H1 (cell line): ENCODE results near the gene NAA16. TPM values are rescaled to one million over a fixed set of nuclear protein-coding genes. Genes with fewer than 3 reads are reported as not detected.

Source experiments
- CTCF ChIA-PET: fragments of 300-600 bp; sonication (Branson Sonifier 250); formaldehyde crosslinking; loops from one replicate; lab custom pipeline; 2021; ENCODE audit not compliant: partially characterized antibody; lab: Charles Lee
- POLR2A ChIA-PET: fragments of 300-600 bp; sonication (Branson Sonifier 250); formaldehyde crosslinking; loops from one replicate; lab custom pipeline; 2021; ENCODE audit warnings: inconsistent platforms; ENCODE audit not compliant: partially characterized antibody; lab: Charles Lee
- DNase-seq, 2 experiments: peaks; one replicate each; pipeline versions ENCODE4 v3.0.0 to v3.0.0-alpha.2; 2010 to 2022; ENCODE audit warnings: low spot score in 2 of 2, low read depth in 1 of 2, mixed read lengths in 1 of 2
- FAIRE-seq: peaks from 2 replicates; lab custom pipeline; 2011; peaks lifted over from hg19 to GRCh38; lab: Jason Lieb, UNC
- H2AFZ ChIP-seq: 2 replicates; pipeline ENCODE4 v1.8.1; 2012; ENCODE audit warnings: low read length, inconsistent platforms
- H2AK5ac ChIP-seq: 2 replicates; pipeline ENCODE4 v1.6.1; 2013; ENCODE audit warnings: low read depth, low read length
- H2BK120ac ChIP-seq: replicated peaks from 2 replicates; pipeline ENCODE3; 2013; ENCODE audit warnings: low read depth, low read length, inconsistent platforms
- H2BK12ac ChIP-seq: 2 replicates; pipeline ENCODE4 v1.6.1; 2013; ENCODE audit warnings: low read depth, low read length
- H2BK15ac ChIP-seq: 2 replicates; pipeline ENCODE4 v1.6.1; 2013; ENCODE audit warnings: low read length
- H2BK20ac ChIP-seq: 2 replicates; pipeline ENCODE4 v1.6.1; 2013; ENCODE audit warnings: low read length
- H2BK5ac ChIP-seq: 2 replicates; pipeline ENCODE4 v1.6.1; 2013; ENCODE audit warnings: low read depth, low read length
- H3K14ac ChIP-seq: 2 replicates; pipeline ENCODE4 v1.6.1; 2013; ENCODE audit warnings: inconsistent platforms; ENCODE audit not compliant: insufficient read length
- H3K18ac ChIP-seq: 2 replicates; pipeline ENCODE4 v1.6.1; 2013; ENCODE audit warnings: low read length; ENCODE audit errors: extremely low read depth
- H3K23ac ChIP-seq: 2 replicates; pipeline ENCODE4 v1.6.1; 2013; ENCODE audit warnings: inconsistent platforms; ENCODE audit not compliant: insufficient read length
- H3K23me2 ChIP-seq: 2 replicates; pipeline ENCODE4 v1.6.1; 2013; ENCODE audit warnings: low read depth, low read length
- H3K27ac ChIP-seq: 2 replicates; pipeline ENCODE4 v1.6.1; 2011; ENCODE audit warnings: low read depth, low read length, inconsistent platforms
- H3K27me3 ChIP-seq, 4 experiments: replicated peaks in 1 of 4; 1 replicate in 1 of 4; 2 replicates in 3 of 4; pipeline versions ENCODE4 v1.6.1 to v1.8.1; 2011 to 2013; ENCODE audit warnings: low read length in 3 of 4, mild to moderate bottlenecking in 3 of 4, inconsistent platforms in 2 of 4, mixed read lengths in 2 of 4, moderate library complexity in 1 of 4; ENCODE audit not compliant: control insufficient read depth in 3 of 4, insufficient read depth in 3 of 4; ENCODE audit errors: extremely low read depth in 1 of 4
- H3K36me3 ChIP-seq, 4 experiments: 2 replicates each; pipeline versions ENCODE4 v1.6.1 to v1.8.1; 2011 to 2013; ENCODE audit warnings: mild to moderate bottlenecking in 4 of 4, low read length in 3 of 4, moderate library complexity in 2 of 4, control low read depth in 1 of 4, inconsistent platforms in 1 of 4; ENCODE audit not compliant: insufficient read depth in 4 of 4, control insufficient read depth in 2 of 4
- H3K4ac ChIP-seq: replicated peaks from 2 replicates; pipeline ENCODE3; 2013; ENCODE audit warnings: low read length, low read depth, mixed read lengths, inconsistent platforms; ENCODE audit not compliant: insufficient read length
- H3K4me1 ChIP-seq, 4 experiments: replicated peaks in 1 of 4; 1 replicate in 1 of 4; 2 replicates in 3 of 4; pipeline versions ENCODE4 v1.6.1 to v1.8.1; 2011 to 2013; ENCODE audit warnings: low read length in 3 of 4, inconsistent platforms in 2 of 4, mixed read lengths in 1 of 4; ENCODE audit not compliant: insufficient read depth in 4 of 4, control insufficient read depth in 3 of 4
- H3K4me2 ChIP-seq, 2 experiments: 2 replicates each; pipeline versions ENCODE4 v1.6.1 to v1.8.1; 2011 to 2013; ENCODE audit warnings: low read depth in 2 of 2, low read length in 2 of 2, control low read depth in 1 of 2, inconsistent platforms in 1 of 2, mild to moderate bottlenecking in 1 of 2; ENCODE audit not compliant: insufficient read depth in 1 of 2
- H3K4me3 ChIP-seq, 4 experiments: fragments of 200-600, 300-600 bp in 1 of 4; sonication (generic), shearing (Covaris generic), sonication (Bioruptor Twin) in 1 of 4; 2 replicates each; pipeline versions ENCODE4 v1.5.1 to v1.8.1; 2011 to 2016; ENCODE audit warnings: low read length in 4 of 4, low read depth in 3 of 4, control low read depth in 2 of 4, inconsistent platforms in 2 of 4, mild to moderate bottlenecking in 2 of 4, mixed read lengths in 1 of 4, moderate library complexity in 1 of 4; ENCODE audit not compliant: insufficient read depth in 2 of 4; ENCODE audit errors: extremely low read depth in 1 of 4
- H3K56ac ChIP-seq: replicated peaks from 2 replicates; pipeline ENCODE3; 2013; ENCODE audit warnings: low read depth, mild to moderate bottlenecking, mixed read lengths, low read length, inconsistent platforms; ENCODE audit not compliant: insufficient read length
- H3K79me1 ChIP-seq: 2 replicates; pipeline ENCODE4 v1.6.1; 2013; ENCODE audit warnings: low read depth, low read length, control low read depth
- H3K79me2 ChIP-seq, 2 experiments: 2 replicates each; pipeline versions ENCODE4 v1.6.1 to v1.8.1; 2012 to 2013; ENCODE audit warnings: low read length in 2 of 2, mild to moderate bottlenecking in 2 of 2, inconsistent platforms in 1 of 2; ENCODE audit not compliant: insufficient read depth in 2 of 2, control insufficient read depth in 1 of 2
- H3K9ac ChIP-seq, 4 experiments: replicated peaks in 1 of 4; 1 replicate in 1 of 4; 2 replicates in 3 of 4; pipeline versions ENCODE4 v1.6.1 to v1.8.1; 2011 to 2013; ENCODE audit warnings: low read depth in 3 of 4, low read length in 3 of 4, control low read depth in 2 of 4, mild to moderate bottlenecking in 2 of 4, moderate library complexity in 2 of 4, inconsistent platforms in 1 of 4; ENCODE audit errors: extremely low read depth in 1 of 4
- H3K9me3 ChIP-seq, 2 experiments: 2 replicates each; pipeline versions ENCODE4 v1.6.1 to v1.8.1; 2012 to 2013; ENCODE audit warnings: mild to moderate bottlenecking in 2 of 2, moderate library complexity in 2 of 2, control low read depth in 1 of 2, inconsistent platforms in 1 of 2, low read depth in 1 of 2, low read length in 1 of 2, mixed read lengths in 1 of 2; ENCODE audit not compliant: insufficient read depth in 2 of 2
- H4K20me1 ChIP-seq, 2 experiments: replicated peaks in 1 of 2; 2 replicates each; pipeline versions ENCODE3 to v1.8.1; 2011 to 2013; ENCODE audit warnings: inconsistent platforms in 2 of 2, low read length in 2 of 2, mild to moderate bottlenecking in 1 of 2; ENCODE audit not compliant: insufficient read depth in 2 of 2, control insufficient read depth in 1 of 2
- H4K5ac ChIP-seq: 2 replicates; pipeline ENCODE4 v1.6.1; 2013; ENCODE audit warnings: low read length, low read depth, mixed read lengths, inconsistent platforms; ENCODE audit not compliant: insufficient read length
- H4K8ac ChIP-seq: 2 replicates; pipeline ENCODE4 v1.8.0; 2013; ENCODE audit warnings: mild to moderate bottlenecking, moderate library complexity, low read length, inconsistent platforms; ENCODE audit not compliant: insufficient read depth; ENCODE audit errors: extremely low read depth
- H4K91ac ChIP-seq: replicated peaks from 2 replicates; pipeline ENCODE3; 2013; ENCODE audit warnings: low read length, mixed read lengths, inconsistent platforms; ENCODE audit not compliant: insufficient read length
- CBX5 ChIP-seq: fragments of 300-800, 300-1000 bp; sonication (generic); IDR thresholded peaks from 2 replicates; pipeline ENCODE4 v1.7.1; 2016; ENCODE audit warnings: antibody characterized with exemption, low read length, low read depth
- EZH2 ChIP-seq: fragments of 200-600 bp; sonication (generic); IDR thresholded peaks from 2 replicates; pipeline ENCODE4 v1.7.1; 2012; ENCODE audit warnings: low read depth, mild to moderate bottlenecking, moderate library complexity, low read length, inconsistent platforms; ENCODE audit not compliant: severe bottlenecking
- KDM1A ChIP-seq: fragments of 200-600, 300-600 bp; sonication (generic); IDR thresholded peaks from 2 replicates; pipeline ENCODE4 v1.7.1; 2016; ENCODE audit warnings: mild to moderate bottlenecking, low read length, borderline replicate concordance
- SAP30 ChIP-seq: fragments of 300-600 bp; sonication (generic); IDR thresholded peaks from 2 replicates; pipeline ENCODE4 v1.7.1; 2012; ENCODE audit warnings: low read length, moderate library complexity, mild to moderate bottlenecking, inconsistent platforms; ENCODE audit not compliant: insufficient read depth, insufficient replicate concordance
- WGBS, 2 experiments: shearing (Covaris generic) in 1 of 2; methylation state at CpG; one replicate each; pipeline versions ENCODE4 v1.1.6 to v1.1.7; 2013 to 2015; ENCODE audit warnings: low lambda C conversion rate in 2 of 2, mixed read lengths in 2 of 2, inconsistent platforms in 1 of 2, low coverage in 1 of 2, missing lambda C conversion rate in 1 of 2; ENCODE audit not compliant: insufficient replicate concordance in 2 of 2, insufficient coverage in 1 of 2, insufficient read length in 1 of 2; ENCODE audit errors: extremely low coverage in 1 of 2, missing lambda C conversion rate in 1 of 2; 5-methylcytosine and 5-hydroxymethylcytosine counted together
- polyA plus RNA-seq, 7 experiments: library from polyadenylated mRNA; depleted of rRNA in 3 of 7; stranded (reverse) in 5 of 7; unstranded in 2 of 7; fragments of >200 nt in 5 of 7; fragments of 200-250 nt in 2 of 7; gene quantifications; 1 replicate in 5 of 7; 2 replicates in 1 of 7; 4 replicates in 1 of 7; pipeline versions ENCODE4 v1.2.1 to v1.2.3, GENCODE V29; 2011 to 2013; ENCODE audit warnings: missing spikeins in 2 of 7, mixed read lengths in 2 of 7
- total RNA-seq: library from RNA; stranded (reverse); fragmentation: NEBNext Ultra II Directional; extraction: Animal tissue kit (Norgen Biotek cat#: 25700); gene quantifications from 2 replicates; pipeline ENCODE4 v1.2.1, GENCODE V29; 2021

Gene NAA16
- total and polyA plus RNA-seq, 2 of the 8 experiments (the other 6 are each of a cell fraction or from before 2014, with no cell fraction given), result 11.4 to 40.0 TPM

- Histone ChIP-seq H3K4ac (no peak overlapping the region), H3K18ac (no peak overlapping the region), H4K20me1 (no peaks in the 10 kb centered on the region), H3K23me2 (no peaks in the 10 kb centered on the region), H3K4me2 (no peak overlapping the region), H3K4me1 (no peaks in the 10 kb centered on the region), H4K8ac (no peak overlapping the region), H3K27ac (no peak overlapping the region), H4K91ac (no peak overlapping the region)
- FAIRE-seq, result no peak
- DNase-seq, result no peak
- ChIA-PET CTCF (interaction anchor here (0.7 to 1.5 kb wide), 5 partner anchors 8 to 230 kb away, joined by 3 to 6 read pairs (median 4); no protein-coding TSS in a partner anchor), POLR2A (no interaction called here)
- TF ChIP-seq SAP30 (no peak), EZH2 (no peak), KDM1A (no peak), CBX5 (no peak)
- TF ChIP-seq, all 59 proteins: peak for 0
- Histone ChIP-seq H4K5ac (no peak overlapping the region), H3K14ac (no peak overlapping the region), H2BK15ac (no peak overlapping the region), H3K36me3 (no peaks in the 10 kb centered on the region), H3K9ac (no peak overlapping the region), H3K56ac (no peak overlapping the region), H2BK120ac (no peak overlapping the region), H2AK5ac (no peak overlapping the region), H3K79me1 (no peaks in the 10 kb centered on the region), H2BK12ac (no peak overlapping the region), H3K79me2 (no peaks in the 10 kb centered on the region), H3K4me3 (no peak overlapping the region), H2BK20ac (no peak overlapping the region), H2AFZ (no peak overlapping the region; the same call in 1 of the 2 replicates), H3K9me3 (no peaks in the 10 kb centered on the region), H2BK5ac (no peak overlapping the region), H3K27me3 (no peaks in the 10 kb centered on the region), H3K23ac (no peak overlapping the region)
- WGBS, 2 experiments, result 86% methylated on average over 4 of the region's 4 CpGs; no CpG with 5 or more reads in 1 of the 2 experiments
These were observed 109.1 kb downstream of the NAA16 start for GRCh38 chr13:41420146-41420545.
